NCI-H128 (cell line): ENCODE measurements around the gene DEUP1.
"Not testable (repeated sequence)": the region's sequence is repeated elsewhere in the genome, so short reads cannot be mapped to it uniquely, and the experiment has no call there.

ENCODE experiments used
- DNase-seq: peaks from one replicate; lab custom pipeline; 2025; ENCODE audit not compliant: unreplicated experiment; lab: John Stamatoyannopoulos, UW

DEUP1 gene

DNA sequence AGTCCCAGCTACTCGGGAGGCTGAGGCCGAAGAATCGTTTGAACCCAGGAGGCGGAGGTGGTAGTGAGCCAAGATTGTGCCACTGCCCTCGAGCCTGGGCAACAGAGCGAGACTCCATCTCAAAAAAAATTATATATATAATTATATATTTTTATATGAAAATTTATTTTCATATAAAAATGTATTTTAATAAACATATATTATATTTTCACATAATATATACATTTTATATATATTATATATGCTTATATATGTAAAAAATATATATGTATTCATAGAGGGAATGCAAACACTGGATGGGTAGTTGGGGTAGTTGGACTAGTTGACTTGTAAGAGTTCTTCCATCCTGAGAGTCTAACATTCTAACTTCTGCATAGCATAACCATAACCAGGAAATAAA is 20.3 kb downstream of the DEUP1 start:
- no peak for DNase-seq

DNA sequence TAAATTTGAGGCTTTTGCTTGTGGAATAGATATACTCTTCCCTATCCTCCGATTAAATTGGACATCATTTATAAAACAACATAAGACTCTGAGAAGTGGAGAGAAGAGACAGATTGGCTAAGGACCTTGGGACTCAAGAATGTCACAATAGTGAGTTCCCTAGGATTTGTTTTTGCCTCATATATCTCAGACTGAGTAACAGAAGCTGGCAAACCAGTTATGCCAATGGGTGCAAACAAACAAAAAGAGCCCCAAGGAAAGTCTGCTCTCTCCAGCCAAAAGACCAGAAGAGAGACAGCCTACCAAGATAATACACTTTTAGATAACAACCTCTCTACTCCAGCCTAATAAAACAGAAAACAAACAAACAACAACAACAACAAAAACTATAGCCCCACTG is 28.9 kb downstream of the DEUP1 start:
- DNase-seq, result no peak

DNA sequence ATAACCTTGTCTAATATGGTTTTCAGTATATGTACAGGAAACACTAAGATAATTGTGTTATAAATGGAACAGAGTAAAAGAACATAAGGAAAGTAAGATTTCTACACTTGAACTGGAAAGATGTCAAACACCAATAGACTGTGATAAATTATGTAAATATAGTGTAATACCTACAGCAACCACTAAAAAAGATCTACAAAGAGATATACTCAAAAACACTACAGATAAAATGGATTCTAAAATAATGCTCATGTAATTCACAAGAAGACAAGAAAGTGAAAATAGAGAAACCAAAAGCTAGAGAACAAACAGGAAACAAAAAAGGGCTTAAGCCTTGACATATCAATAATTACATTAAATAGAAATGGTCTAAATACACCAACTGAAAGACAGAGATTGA is 30.9 kb downstream of the DEUP1 start:
- DNase-seq, result no peak

DNA sequence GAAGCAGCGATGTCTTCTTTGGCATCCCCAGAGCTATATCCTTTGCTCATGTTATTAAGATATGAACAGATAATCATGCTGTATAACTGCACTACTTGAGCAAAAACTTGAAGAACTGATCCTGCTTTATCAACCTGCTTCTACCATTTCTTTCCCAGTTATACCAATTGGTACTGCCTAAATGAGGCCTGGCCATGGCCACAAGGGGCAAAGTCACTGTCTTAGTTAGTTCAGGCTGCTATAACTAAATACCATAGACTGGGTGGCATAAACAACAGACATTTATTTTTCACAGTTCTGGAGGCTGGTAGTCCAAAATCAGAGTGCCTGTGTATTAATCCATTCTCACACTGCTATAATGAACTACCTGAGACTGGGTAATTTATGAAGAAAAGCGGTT is 37.5 kb downstream of the DEUP1 start:
- DNase-seq, result no peak

DNA sequence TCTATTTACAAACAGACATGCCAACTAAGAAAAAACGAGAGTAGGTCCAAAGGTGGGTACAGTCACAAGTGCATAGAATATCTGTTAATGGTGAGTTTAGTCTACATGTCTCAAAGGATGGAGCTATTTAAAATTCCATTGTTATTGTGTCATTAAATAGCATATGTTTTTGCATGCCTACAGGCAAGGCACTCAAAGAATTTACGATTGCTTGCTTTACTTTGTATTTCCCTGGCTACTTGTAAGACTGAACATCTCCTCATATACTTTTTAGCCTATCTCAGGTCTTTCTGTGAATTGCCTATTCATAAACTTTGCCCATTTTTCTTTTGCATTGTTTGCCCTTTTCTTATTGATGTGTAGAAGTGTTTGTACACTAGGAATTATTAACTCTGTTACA is 39.7 kb downstream of the DEUP1 start:
- DNase-seq, result no peak

DNA sequence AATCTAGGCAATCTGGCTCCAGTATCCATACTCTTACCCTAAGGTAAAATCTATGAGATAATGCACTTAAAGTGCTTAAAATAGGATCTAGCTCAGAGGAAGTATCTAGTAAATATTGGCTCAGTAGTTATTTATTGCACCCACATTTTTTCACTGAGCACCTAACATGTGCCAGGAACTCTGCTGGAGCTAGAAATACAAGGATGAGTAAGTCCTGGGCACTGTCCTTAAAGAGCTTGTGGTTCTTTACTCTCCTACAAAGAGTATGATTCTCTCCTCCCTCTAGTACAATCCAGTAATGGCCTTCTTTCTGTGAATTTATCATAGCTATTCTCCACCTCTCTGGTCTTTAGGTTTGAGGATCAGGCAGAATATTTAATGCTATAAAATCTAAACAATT is 59.2 kb downstream of the DEUP1 start:
- DNase-seq, result no peak

DNA sequence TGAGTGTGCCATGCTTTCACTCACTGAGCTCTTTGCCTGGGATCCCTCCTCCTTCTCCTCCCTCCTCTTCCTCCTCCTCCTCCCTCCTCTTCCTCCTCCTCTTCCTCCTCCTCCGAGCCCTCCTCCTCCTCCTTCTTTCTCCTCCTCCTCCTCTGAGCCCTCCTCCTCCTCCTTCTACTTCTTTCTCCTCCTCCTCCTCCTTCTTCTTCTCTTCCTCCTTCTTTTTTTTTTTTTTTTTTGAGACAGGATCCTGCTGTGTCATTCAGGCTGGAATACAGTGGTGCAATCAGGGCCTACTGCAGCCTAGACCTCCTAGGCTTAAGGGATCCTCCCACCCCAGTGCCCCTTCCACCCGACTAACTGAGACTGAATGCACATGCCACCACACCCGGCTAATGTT is 62.3 kb downstream of the DEUP1 start:
- no peak for DNase-seq

DNA sequence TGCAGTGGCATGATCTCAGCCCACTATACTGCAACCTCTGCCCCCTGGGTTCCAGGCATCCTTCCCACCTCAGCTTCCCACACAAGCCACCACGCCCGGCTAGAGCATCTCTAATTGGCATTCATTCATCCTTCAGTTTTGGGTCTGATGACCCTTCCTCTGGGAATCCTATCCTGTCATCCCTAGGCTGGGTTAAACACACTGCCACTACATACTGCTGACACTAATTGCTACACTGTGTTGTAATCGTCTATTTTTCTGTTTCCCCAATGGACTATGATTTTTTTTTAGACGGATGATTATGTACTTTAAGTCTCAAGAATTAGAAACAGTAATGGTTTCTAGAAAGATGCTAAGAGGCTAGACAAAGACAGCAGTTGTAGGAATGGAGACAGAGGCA is 62.8 kb downstream of the DEUP1 start:
- DNase-seq, result no peak

DNA sequence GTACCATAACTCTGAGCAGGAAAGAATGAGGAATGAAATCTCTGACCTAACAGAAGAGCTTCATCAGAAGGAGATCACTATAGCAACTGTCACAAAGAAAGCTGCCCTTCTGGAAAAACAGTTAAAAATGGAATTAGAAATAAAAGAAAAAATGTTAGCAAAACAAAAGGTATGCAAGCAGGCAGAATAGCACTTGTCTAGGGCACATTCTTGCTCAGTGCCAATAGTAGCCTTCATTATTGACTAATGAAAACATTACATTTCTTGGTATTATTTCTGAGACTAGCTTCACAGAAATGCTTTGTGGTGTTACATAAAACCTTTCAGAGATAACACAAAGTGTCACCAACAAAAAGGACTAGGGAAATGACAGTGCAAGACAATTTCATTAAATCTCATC is 63.9 kb downstream of the DEUP1 start:
- DNase-seq, result no peak

DNA sequence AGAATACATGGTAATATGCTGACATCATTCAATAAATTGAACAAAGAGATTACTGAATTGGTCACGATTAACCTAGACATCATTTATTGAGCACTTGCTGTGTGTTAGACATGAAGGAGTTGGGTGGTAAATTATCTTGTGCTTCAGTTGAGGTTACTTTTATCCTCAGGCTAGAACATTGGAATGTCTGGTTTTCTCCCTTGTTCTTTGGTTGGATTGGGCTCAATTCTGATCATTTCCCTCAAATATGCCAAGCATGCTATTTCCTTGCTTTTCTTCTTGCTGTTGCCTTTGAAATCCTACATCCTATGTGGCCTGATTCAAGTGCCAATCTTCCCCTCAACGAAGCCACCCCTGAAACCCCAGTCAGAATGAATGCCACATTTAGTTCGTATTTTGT is 65.8 kb downstream of the DEUP1 start:
- DNase-seq, result no peak

DNA sequence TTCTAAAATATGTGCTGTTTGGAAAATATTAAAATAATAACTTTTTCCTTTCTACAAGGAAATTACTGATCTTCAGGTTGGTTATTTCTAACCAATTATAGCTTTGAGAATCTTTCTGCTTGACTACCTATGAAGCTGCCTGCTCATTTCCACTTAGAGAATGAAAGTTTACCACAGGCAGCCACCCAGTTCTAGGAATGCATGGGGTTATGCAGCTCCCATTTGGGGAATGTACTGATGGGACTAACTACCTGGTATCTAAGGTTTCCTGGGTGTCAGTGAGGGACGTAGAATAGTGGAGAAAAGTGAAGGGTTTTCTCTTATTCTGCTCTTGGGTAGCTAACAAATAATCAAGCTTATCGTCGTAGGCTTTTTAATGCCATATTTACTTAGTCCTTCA is 73.4 kb downstream of the DEUP1 start:
- no peak for DNase-seq

DNA sequence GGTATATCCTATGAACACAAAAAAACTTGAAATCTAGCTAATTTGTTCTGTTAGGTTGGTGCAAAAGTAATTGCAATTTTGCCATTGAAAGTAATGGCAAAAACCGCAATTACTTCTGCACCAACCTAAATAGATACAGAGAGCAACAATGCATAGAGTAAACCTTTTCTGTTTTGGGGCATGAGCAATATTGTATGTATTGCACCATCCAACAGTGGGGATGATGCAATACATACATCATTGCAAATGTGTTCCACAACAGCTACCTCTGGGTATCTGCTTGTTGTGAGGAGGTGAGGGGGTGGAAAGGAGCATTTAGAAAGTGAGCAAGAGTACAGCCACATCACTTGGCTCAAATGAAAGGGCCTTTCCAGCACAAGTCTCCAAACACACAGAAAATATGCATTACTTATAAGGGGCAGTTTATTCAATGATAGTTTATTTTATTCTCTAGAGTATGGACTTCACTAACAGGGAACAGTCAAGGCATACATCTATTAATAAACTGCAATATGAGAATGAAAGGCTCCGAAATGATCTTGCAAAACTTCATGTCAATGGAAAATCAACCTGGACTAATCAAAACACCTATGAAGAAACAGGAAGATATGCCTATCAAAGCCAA is 77.3 kb downstream of the DEUP1 start:
- no peak for DNase-seq

DNA sequence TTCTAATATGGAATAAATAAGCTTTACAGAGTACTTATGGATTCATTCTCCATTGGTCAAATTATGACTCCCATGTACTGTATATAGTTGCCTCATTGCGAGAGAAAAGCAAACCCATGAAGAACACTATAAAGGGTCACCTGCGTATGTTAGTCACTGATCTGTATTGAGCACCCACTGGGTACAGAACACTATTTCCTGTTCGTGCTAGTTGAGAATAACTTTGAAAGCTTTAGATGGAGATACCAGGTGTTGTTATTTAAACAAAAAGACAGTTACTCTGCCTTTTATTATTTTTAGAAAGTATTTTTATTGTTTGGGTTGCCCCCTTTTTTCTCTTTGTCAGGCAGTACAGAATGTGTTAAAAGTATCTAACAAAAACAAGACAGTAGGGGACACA is 79.9 kb downstream of the DEUP1 start:
- no peak for DNase-seq

DNA sequence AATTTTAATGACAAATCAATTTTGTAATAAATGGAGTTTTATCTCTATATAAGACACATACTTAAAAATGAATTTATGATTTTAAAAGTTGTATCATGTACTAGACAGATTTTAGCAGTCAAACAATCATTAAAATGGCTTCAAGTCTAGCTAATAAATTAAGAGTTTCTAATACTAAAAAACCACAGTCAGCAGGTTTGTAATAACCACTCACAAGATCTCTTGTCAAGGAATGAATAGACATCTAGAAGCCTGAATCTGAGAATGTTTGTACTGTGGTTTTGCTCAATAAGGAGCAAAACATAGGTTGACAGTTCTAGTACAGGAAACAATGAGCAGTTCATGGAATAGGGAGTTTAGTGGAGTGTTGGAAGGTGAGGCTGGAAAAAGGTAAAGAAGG is 81.2 kb downstream of the DEUP1 start:
- no peak for DNase-seq

DNA sequence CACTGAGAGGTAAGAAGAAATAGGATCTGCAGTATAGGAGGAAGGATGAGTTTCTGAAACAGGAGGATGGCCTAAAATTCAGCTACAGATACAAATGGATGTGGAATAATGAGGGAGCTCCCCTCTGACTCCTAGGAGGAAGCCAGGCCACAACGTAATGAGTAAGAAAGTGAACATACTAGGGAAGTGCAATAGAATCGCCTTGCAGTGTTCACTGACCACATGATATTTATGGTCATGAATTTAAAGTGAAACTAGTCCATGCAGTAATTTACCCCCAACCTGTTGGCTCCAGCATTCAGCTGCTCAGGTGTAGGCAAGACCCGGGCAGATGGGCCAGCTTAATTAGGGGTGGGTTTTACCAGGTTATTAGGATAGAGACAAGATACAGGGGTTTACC is 101.7 kb downstream of the DEUP1 start:
- DNase-seq, result no peak

DNA sequence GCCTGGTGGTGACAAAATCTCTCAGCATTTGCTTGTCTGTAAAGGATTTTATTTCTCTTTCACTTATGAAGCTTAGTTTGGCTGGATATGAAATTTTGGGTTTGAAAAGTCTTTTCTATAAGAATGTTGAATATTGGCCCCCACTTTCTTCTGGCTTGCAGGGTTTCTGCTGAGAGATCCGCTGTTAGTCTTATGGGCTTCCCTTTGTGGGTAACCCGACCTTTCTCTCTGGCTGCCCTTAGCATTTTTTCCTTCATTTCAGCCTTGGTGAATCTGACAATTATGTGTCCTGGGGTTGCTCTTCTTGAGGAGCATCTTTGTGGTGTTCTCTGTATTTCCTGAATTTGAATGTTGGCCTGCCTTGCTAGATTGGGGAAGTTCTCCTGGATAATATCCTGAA is 112.7 kb downstream of the DEUP1 start:
- not testable (repeated sequence) for DNase-seq

DNA sequence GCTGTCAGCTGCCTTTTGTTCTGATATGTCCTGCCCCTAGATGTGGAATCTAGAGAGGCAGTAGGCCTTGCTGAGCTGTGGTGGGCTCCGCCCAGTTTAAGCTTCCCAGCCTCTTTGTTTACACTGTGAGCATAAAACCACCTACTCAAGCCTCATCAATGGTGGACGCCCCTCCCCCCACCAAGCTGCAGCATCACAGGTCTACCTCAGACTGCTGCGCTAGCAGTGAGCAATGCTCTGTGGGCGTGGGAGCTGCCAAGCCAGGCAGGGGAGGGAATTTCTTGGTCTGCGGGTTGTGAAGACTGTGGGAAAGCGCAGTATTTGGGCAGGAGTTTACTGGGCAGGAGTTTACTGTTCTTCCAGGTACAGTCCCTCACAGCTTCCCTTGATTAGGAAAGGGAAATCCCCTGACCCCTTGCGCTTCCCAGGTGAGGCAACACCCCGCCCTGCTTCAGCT is 114.1 kb downstream of the DEUP1 start:
- DNase-seq, result no peak

DNA sequence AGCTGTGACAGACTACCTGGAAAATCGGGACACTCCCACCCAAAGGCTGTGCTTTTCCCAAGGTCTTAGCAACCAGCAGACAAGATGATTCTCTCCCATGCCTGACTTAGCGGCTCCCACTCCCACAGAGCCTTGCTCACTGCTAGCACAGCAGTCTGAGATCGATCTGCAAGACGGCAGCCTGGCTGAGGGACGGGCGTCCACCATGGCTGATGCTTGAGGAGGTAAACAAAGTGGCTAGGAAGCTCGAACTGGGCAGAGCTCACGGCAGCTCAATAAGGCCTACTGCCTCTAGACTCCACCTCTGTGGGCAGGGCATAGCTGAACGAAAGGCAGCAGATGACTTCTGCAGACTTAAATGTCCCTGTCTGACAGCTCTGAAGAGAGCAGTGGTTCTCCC is 127.7 kb downstream of the DEUP1 start:
- no peak for DNase-seq

DNA sequence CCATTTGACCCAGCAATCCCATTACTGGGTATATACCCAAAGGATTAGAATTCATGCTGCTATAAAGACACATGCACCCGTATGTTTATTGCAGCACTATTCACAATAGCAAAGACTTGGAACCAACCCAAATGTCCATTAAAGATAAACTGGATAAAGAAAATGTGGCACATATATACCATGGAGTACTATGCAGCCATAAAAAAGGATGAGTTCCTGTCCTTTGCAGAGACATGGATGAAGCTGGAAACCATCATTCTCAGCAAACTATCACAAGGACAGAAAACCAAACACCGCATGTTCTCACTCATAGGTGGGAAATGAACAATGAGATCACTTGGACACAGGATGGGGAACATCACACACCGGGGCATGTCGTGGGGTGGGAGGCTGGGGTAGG is 133.1 kb downstream of the DEUP1 start:
- not testable (repeated sequence) for DNase-seq

DNA sequence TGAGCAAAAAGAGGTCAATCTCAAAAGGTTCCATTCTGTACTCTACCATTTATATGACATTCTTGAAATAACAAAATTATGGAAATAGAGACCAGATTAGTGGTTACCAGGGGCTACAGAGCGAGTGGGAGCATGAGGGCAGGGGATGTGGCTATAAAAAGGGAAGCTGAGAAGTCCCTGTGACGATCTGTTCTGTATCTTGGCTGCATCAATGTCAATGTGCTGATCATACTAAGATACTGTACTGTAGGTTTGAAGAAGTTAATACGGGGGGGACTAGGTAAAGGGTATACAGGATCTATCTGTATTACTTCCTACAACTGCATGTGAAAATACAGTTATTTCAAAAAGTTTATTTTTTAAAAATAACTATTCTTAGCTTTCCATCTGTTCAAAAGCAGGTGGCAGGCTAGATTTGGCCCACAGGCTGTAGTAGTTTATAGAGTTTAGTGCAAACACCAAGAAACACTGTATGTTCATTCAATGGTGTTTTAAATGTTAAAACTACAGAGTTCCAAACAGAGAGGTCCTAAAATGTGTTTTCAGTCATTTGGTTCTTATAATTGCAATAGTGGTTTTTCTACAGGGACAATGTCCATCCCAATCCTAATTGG is 134.5 kb downstream of the DEUP1 start:
- DNase-seq, result no peak

DNA sequence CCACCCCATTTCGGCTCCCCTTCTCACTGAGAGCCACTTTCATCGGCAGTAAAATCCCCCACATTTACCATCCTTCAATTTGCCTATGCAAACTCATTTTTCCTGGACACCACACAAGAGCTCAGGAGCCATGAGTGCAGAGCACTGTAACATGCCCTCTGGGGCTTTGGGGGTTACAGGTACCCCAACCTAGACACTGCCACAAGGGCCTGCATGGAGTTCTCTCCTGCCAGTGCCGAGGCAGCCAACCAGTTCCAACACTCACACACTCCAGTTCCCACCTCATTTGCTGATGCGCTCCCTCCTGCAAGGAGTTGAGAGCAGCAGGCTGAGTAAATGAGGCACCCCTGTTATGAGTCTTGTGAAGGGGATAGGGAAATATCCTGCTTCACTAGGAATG is 136.5 kb downstream of the DEUP1 start:
- no peak for DNase-seq

DNA sequence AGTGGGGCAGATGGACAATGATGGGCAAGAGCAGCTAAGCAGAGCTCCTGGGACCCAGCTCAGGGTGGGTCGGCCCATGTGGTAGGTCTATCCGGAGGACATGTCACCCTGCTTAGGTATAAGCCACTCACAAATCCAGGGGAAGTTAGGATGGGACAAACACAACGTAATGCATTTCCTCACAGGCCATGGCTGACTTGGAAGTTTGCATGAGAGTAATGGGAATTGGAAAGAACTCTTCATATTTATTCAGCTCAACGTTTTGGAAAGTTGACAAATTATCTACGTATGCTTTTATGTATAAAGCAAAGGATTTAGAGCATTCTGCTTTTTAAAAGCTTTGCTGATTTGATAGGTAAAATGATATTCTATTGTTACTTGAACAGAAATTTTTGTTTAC is 137.7 kb downstream of the DEUP1 start:
- no peak for DNase-seq

DNA sequence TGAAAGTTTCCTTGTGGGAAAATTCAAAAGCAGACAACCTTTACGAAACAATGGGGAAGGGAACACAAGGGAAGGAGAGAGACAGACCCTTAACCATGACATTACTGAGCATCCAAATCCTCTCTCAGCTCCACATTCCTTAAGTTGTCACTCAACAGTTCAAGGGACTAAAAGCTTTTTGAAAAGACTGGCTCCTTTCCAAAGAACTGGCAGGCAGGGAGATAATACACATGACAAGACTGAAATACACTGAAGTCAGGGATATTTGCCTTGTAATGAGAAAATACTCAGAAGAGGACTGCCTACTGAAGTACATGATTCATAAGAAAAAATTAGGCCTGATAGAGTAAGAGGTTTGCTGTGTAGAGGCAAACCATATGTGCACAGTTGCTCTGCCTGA is 143.6 kb downstream of the DEUP1 start:
- DNase-seq, result no peak
